ENCODE measurements around the gene ASCL1. TPM values are rescaled to one million over a fixed set of nuclear protein-coding genes. Genes with fewer than 3 reads are reported as not detected.

ASCL1 gene
- total and polyA plus RNA-seq, 2 of the 13 experiments (the other 11 are each of a cell fraction or from before 2014, with no cell fraction given): not detected

- intact Hi-C loops (cut with micrococcal nuclease; ENCODE audit: unreplicated experiment): no loop called here
- H3K9me3 ChIP-seq (ENCODE audit: low read length): no peaks in the 10 kb centered on the region
- WGBS (ENCODE audit: low lambda C conversion rate): 14% methylated on average over 4 of the region's 4 CpGs
- H3K79me2 ChIP-seq (ENCODE audit: insufficient read depth, low read length): no peaks in the 10 kb centered on the region
- TF ChIP-seq ZNF335 (CRISPR knock-in tag; IDR thresholded peaks at IDR 0.05): no peak
- TF ChIP-seq KLF11 (CRISPR knock-in tag; IDR thresholded peaks at IDR 0.05): no peak
- no peak for TF ChIP-seq ZC3H4 (CRISPR knock-in tag; IDR thresholded peaks at IDR 0.05; ENCODE audit: borderline replicate concordance)
- TF ChIP-seq CBX5 (CRISPR knock-in tag; IDR thresholded peaks at IDR 0.05; ENCODE audit: borderline replicate concordance): no peak
- TF ChIP-seq MAFF (IDR thresholded peaks at IDR 0.05; ENCODE audit: low read depth, low read length): no peak
- TF ChIP-seq ZNF124 (CRISPR knock-in tag; IDR thresholded peaks at IDR 0.05): no peak
- TF ChIP-seq FIP1L1 (IDR thresholded peaks at IDR 0.05; ENCODE audit: borderline replicate concordance, insufficient read depth, low read depth, low read length): no peak
- TF ChIP-seq PBX3 (CRISPR knock-in tag; IDR thresholded peaks at IDR 0.05; ENCODE audit: borderline replicate concordance): no peak
- no peak for FAIRE-seq
- no peaks in the 10 kb centered on the region for H3K4me1 ChIP-seq (ENCODE audit: insufficient read depth, low read length)
- no peaks in the 10 kb centered on the region for H3K36me3 ChIP-seq (replicated peaks in 1 of 2; ENCODE audit: control insufficient read depth in 1 of 2, insufficient read depth in 2 of 2, low read length in 2 of 2)
- no peak overlapping the region for H3K27ac ChIP-seq (ENCODE audit: extremely low read length, insufficient read depth, low read length)
- H4K20me1 ChIP-seq (ENCODE audit: insufficient read depth, low read length): no peaks in the 10 kb centered on the region
- no peak overlapping the region for H3K4me2 ChIP-seq (ENCODE audit: low read depth, low read length)
- no peak overlapping the region for H3K4me3 ChIP-seq (replicated peaks in 1 of 3; ENCODE audit: insufficient read depth in 1 of 3, low read depth in 2 of 3, low read length in 3 of 3)
- peaks cover 0 to 19% of the 10 kb centered on the region in 2 experiments; a peak in 3 of 5 replicates for H3K27me3 ChIP-seq (ENCODE audit: control insufficient read depth in 1 of 2, insufficient read depth in 2 of 2, low read length in 2 of 2)
- ATAC-seq: no peak
- ChIA-PET POLR2A (no interaction called here), CTCF (ENCODE audit: low intra/inter-chr PET ratio, low total read pairs) (no interaction called here)
- H2AFZ ChIP-seq (ENCODE audit: low read length): no peak overlapping the region
- BruUV-seq (replicated peaks): no TSS peak
- DNase-seq (ENCODE audit: low spot score): no peak
- in situ Hi-C loops (cut with HindIII; ENCODE audit: extremely low pct_ligation_motif_present, low pct_unique_long_range_greater_than_20kb): no loop called here
- H3K9ac ChIP-seq (ENCODE audit: insufficient read depth, low read depth, low read length): no peak overlapping the region
Observed at GRCh38 chr12:102970780-102971179, 13.3 kb downstream of the ASCL1 start.

GRCh38 chr12:102971227-102971626, 13.8 kb downstream of the ASCL1 start:
- no peaks in the 10 kb centered on the region for H3K79me2 ChIP-seq (ENCODE audit: insufficient read depth, low read length)
- ChIA-PET CTCF (ENCODE audit: low intra/inter-chr PET ratio, low total read pairs) (no interaction called here), POLR2A (no interaction called here)
- in situ Hi-C loops (cut with HindIII; ENCODE audit: extremely low pct_ligation_motif_present, low pct_unique_long_range_greater_than_20kb): no loop called here
- no peaks in the 10 kb centered on the region for H3K9me3 ChIP-seq (ENCODE audit: low read length)
- H3K9ac ChIP-seq (ENCODE audit: insufficient read depth, low read depth, low read length): no peak overlapping the region
- DNase-seq (ENCODE audit: low spot score) (no peak), FAIRE-seq (no peak), ATAC-seq (no peak)
- no peak overlapping the region for H3K4me3 ChIP-seq (replicated peaks in 1 of 3; ENCODE audit: insufficient read depth in 1 of 3, low read depth in 2 of 3, low read length in 3 of 3)
- H4K20me1 ChIP-seq (ENCODE audit: insufficient read depth, low read length): no peaks in the 10 kb centered on the region
- intact Hi-C loops (cut with micrococcal nuclease; ENCODE audit: unreplicated experiment): no loop called here
- H2AFZ ChIP-seq (ENCODE audit: low read length): no peak overlapping the region
- H3K27me3 ChIP-seq (ENCODE audit: control insufficient read depth in 1 of 2, insufficient read depth in 2 of 2, low read length in 2 of 2): peaks cover 0 to 15% of the 10 kb centered on the region in 2 experiments; a peak in 3 of 5 replicates
- no peaks in the 10 kb centered on the region for H3K4me1 ChIP-seq (ENCODE audit: insufficient read depth, low read length)
- WGBS (ENCODE audit: low lambda C conversion rate): 5% methylated on average over 3 of the region's 3 CpGs
- H3K36me3 ChIP-seq (replicated peaks in 1 of 2; ENCODE audit: control insufficient read depth in 1 of 2, insufficient read depth in 2 of 2, low read length in 2 of 2): no peaks in the 10 kb centered on the region
- no peak overlapping the region for H3K4me2 ChIP-seq (ENCODE audit: low read depth, low read length)
- no TSS peak for BruUV-seq (replicated peaks)
- no peak overlapping the region for H3K27ac ChIP-seq (ENCODE audit: extremely low read length, insufficient read depth, low read length)
- TF ChIP-seq ZNF629 (CRISPR knock-in tag; conservative IDR thresholded peaks at IDR 0.05) (peak; percentile 60), TBX2 (CRISPR knock-in tag; IDR thresholded peaks at IDR 0.05; ENCODE audit: borderline replicate concordance) (no peak)

All from HepG2 (cell line).